Stomach (tissue), 4 donors: ENCODE results near the gene GTF3C6.

ENCODE experiments used
- EP300 ChIP-seq: sonication (generic); formaldehyde crosslinking; IDR thresholded peaks from one replicate; pipeline ENCODE4 v1.6.1; 2017; ENCODE audit warnings: antibody characterized with exemption
- TF ChIP-seq, protein P1 (sequence below), 7 experiments: fragments of 450-650 bp in 4 of 7; fragments of 200-600 bp in 3 of 7; sonication (generic) in 3 of 7; IDR thresholded peaks; one replicate each; pipeline ENCODE4 v1.5.1; 2016 to 2019; ENCODE audit warnings: antibody characterized with exemption in 7 of 7, control low read depth in 2 of 7, mild to moderate bottlenecking in 1 of 7

DNA sequence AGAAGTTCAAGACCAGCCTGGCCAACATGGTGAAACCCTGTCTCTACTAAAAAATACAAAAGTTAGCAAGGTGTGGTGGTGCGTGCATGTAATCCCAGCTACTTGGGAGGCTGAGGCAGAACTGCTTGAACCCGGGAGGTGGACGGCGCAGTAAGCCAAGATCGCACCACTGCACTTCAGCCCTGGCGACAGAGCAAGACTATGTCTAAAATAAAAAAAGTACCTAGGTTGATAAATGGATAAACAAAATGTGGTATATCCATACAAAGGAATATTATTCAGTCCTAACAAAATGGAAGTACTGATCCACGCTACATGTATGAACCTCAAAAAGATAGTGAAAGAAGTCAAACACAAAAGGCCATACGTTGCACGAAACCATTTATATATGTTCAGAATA, 22.1 kb downstream of the GTF3C6 start:
- TF ChIP-seq, protein P1, sequence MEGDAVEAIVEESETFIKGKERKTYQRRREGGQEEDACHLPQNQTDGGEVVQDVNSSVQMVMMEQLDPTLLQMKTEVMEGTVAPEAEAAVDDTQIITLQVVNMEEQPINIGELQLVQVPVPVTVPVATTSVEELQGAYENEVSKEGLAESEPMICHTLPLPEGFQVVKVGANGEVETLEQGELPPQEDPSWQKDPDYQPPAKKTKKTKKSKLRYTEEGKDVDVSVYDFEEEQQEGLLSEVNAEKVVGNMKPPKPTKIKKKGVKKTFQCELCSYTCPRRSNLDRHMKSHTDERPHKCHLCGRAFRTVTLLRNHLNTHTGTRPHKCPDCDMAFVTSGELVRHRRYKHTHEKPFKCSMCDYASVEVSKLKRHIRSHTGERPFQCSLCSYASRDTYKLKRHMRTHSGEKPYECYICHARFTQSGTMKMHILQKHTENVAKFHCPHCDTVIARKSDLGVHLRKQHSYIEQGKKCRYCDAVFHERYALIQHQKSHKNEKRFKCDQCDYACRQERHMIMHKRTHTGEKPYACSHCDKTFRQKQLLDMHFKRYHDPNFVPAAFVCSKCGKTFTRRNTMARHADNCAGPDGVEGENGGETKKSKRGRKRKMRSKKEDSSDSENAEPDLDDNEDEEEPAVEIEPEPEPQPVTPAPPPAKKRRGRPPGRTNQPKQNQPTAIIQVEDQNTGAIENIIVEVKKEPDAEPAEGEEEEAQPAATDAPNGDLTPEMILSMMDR (IDR thresholded peaks at IDR 0.05): no peak
- no peak for TF ChIP-seq EP300
